Smooth muscle cell (in vitro differentiated cells): ENCODE measurements around the gene C1RL. TPM values are rescaled to one million over a fixed set of nuclear protein-coding genes. Genes with fewer than 3 reads are reported as not detected.

Source experiments
- DNase-seq: peaks from one replicate; lab custom pipeline; 2025; ENCODE audit not compliant: unreplicated experiment; lab: John Stamatoyannopoulos, UW
- H2AFZ ChIP-seq: fragments of 200-600 bp; sonication (generic); 2 replicates; pipeline ENCODE4 v1.6.0; 2016; ENCODE audit warnings: antibody characterized with exemption, low read depth, mild to moderate bottlenecking
- H3F3A ChIP-seq: fragments of 200-600 bp; sonication (generic); 2 replicates; pipeline ENCODE4 v1.6.0; 2017; ENCODE audit warnings: antibody characterized with exemption, low read depth
- H3K27ac ChIP-seq: fragments of 200-600 bp; sonication (generic); 2 replicates; pipeline ENCODE4 v1.5.1; 2016; ENCODE audit warnings: low read depth, mild to moderate bottlenecking
- H3K27me3 ChIP-seq: fragments of 200-600 bp; sonication (generic); 2 replicates; pipeline ENCODE4 v1.6.1; 2016; ENCODE audit warnings: low read depth, mild to moderate bottlenecking
- H3K36me3 ChIP-seq: fragments of 200-600 bp; sonication (generic); 2 replicates; pipeline ENCODE4 v1.5.1; 2016; ENCODE audit warnings: low read depth
- H3K4me1 ChIP-seq: fragments of 200-600 bp; sonication (generic); 2 replicates; pipeline ENCODE4 v1.5.1; 2016; ENCODE audit warnings: low read depth
- H3K4me2 ChIP-seq: fragments of 200-600 bp; sonication (generic); 2 replicates; pipeline ENCODE4 v1.6.0; 2016; ENCODE audit warnings: mild to moderate bottlenecking
- H3K4me3 ChIP-seq: fragments of 200-600 bp; sonication (generic); 2 replicates; pipeline ENCODE4 v1.5.1; 2016; ENCODE audit warnings: mild to moderate bottlenecking
- H3K79me2 ChIP-seq: fragments of 200-600 bp; sonication (generic); 2 replicates; pipeline ENCODE4 v1.6.0; 2016; ENCODE audit warnings: low read depth, mild to moderate bottlenecking
- H3K9ac ChIP-seq: fragments of 200-600 bp; sonication (generic); 2 replicates; pipeline ENCODE4 v1.6.0; 2016; ENCODE audit warnings: low read depth
- H3K9me3 ChIP-seq: fragments of 200-600 bp; sonication (generic); replicated peaks from 2 replicates; pipeline ENCODE4 v1.5.1; 2016; ENCODE audit warnings: low read depth
- H4K20me1 ChIP-seq: fragments of 200-600 bp; sonication (generic); 2 replicates; pipeline ENCODE4 v1.6.0; 2016; ENCODE audit warnings: low read depth
- WGBS: methylation state at CpG from one replicate; pipeline ENCODE4 v1.1.7; 2016; ENCODE audit warnings: low lambda C conversion rate; 5-methylcytosine and 5-hydroxymethylcytosine counted together
- polyA plus RNA-seq: library from polyadenylated mRNA; unstranded; fragments of >200 nt; fragmentation: Nextera tagmentation; extraction: Ambion mirVana; gene quantifications from 2 replicates; pipeline ENCODE4 v1.2.1, GENCODE V29; 2016
- total RNA-seq: library from RNA; depleted of rRNA; stranded (reverse); fragments of >200 nt; gene quantifications from 2 replicates; pipeline ENCODE4 v1.2.3, GENCODE V29; 2014
- TF ChIP-seq, protein P1 (sequence below): fragments of 200-600 bp; sonication (generic); IDR thresholded peaks from 2 replicates; pipeline ENCODE4 v1.5.1; 2017; ENCODE audit warnings: borderline replicate concordance, mild to moderate bottlenecking, antibody characterized with exemption; ENCODE audit not compliant: insufficient read depth, poor library complexity, severe bottlenecking

The C1RL gene
- total and polyA plus RNA-seq, 2 experiments from 2014 or later: 8.7 to 21.1 TPM

DNA sequence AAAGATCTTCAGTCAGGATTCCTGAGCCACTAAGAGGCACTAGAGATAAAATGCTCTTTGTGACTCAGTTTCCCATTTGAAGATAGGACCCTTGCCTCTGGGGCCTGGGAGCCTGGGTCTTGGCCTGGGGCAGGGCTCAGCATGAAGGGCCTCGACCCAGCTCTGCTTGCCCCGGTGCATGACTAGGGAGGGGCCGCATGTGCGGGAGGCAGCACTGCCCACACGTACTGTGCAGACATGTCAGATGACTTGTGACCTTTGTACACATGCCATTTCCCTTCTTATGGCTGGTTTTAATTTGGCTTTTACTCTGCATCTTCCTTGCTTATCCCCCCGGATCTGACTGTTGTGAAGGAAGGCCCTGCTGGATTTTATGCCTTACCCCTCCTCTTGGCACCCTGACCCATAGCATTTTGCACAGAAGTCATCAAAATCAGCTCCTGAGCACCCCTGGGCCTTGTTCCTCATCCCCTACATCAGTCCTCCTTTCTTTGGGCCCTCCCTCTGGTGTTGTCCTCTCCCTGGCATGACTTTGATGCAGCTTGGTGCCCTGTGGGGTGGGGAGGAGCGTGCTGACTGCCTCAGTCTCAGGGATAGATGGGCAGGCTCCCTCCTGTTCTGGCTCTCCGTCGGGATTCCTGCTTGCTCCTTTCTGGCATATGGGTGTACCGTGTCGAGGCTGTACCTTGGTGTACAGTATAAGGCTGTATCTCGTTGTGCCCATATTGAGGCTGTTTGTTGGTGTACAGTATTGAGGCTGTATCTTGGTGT lies 25.6 kb upstream of the C1RL start:
- peaks cover 3% of the 10 kb centered on the region for H3K4me1 ChIP-seq
- TF ChIP-seq, protein P1, sequence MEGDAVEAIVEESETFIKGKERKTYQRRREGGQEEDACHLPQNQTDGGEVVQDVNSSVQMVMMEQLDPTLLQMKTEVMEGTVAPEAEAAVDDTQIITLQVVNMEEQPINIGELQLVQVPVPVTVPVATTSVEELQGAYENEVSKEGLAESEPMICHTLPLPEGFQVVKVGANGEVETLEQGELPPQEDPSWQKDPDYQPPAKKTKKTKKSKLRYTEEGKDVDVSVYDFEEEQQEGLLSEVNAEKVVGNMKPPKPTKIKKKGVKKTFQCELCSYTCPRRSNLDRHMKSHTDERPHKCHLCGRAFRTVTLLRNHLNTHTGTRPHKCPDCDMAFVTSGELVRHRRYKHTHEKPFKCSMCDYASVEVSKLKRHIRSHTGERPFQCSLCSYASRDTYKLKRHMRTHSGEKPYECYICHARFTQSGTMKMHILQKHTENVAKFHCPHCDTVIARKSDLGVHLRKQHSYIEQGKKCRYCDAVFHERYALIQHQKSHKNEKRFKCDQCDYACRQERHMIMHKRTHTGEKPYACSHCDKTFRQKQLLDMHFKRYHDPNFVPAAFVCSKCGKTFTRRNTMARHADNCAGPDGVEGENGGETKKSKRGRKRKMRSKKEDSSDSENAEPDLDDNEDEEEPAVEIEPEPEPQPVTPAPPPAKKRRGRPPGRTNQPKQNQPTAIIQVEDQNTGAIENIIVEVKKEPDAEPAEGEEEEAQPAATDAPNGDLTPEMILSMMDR: no peak
- no peaks in the 10 kb centered on the region for H3K79me2 ChIP-seq
- no peak overlapping the region for H3K4me2 ChIP-seq
- H3K9ac ChIP-seq: no peak overlapping the region
- no peaks in the 10 kb centered on the region for H3K27me3 ChIP-seq
- no peak overlapping the region for H2AFZ ChIP-seq
- H3F3A ChIP-seq: no peaks in the 10 kb centered on the region
- 93% methylated on average over 12 of the region's 12 CpGs for WGBS
- H3K9me3 ChIP-seq: no peaks in the 10 kb centered on the region
- peaks cover 11% of the 10 kb centered on the region for H4K20me1 ChIP-seq
- H3K27ac ChIP-seq: no peak overlapping the region
- no peak for DNase-seq
- H3K36me3 ChIP-seq: no peaks in the 10 kb centered on the region
- H3K4me3 ChIP-seq: no peak overlapping the region

GRCh38 chr12:7131502-7131866 lies 22.5 kb upstream of the C1RL start:
- DNase-seq: no peak
- no peak overlapping the region for H2AFZ ChIP-seq
- no peak overlapping the region for H3K27ac ChIP-seq
- peaks cover 3% of the 10 kb centered on the region for H3K27me3 ChIP-seq
- WGBS: 35% methylated on average over 4 of the region's 7 CpGs
- peaks cover 11% of the 10 kb centered on the region for H4K20me1 ChIP-seq
- no peaks in the 10 kb centered on the region for H3K36me3 ChIP-seq
- H3K4me2 ChIP-seq: peak overlapping the region; percentile 97
- no peaks in the 10 kb centered on the region for H3K9me3 ChIP-seq
- H3K79me2 ChIP-seq: no peaks in the 10 kb centered on the region
- H3K9ac ChIP-seq: no peak overlapping the region
- TF ChIP-seq, protein P1: no peak
- peaks cover 5% of the 10 kb centered on the region for H3K4me1 ChIP-seq
- H3K4me3 ChIP-seq: peak overlapping the region; percentile 66
- H3F3A ChIP-seq: no peaks in the 10 kb centered on the region

DNA sequence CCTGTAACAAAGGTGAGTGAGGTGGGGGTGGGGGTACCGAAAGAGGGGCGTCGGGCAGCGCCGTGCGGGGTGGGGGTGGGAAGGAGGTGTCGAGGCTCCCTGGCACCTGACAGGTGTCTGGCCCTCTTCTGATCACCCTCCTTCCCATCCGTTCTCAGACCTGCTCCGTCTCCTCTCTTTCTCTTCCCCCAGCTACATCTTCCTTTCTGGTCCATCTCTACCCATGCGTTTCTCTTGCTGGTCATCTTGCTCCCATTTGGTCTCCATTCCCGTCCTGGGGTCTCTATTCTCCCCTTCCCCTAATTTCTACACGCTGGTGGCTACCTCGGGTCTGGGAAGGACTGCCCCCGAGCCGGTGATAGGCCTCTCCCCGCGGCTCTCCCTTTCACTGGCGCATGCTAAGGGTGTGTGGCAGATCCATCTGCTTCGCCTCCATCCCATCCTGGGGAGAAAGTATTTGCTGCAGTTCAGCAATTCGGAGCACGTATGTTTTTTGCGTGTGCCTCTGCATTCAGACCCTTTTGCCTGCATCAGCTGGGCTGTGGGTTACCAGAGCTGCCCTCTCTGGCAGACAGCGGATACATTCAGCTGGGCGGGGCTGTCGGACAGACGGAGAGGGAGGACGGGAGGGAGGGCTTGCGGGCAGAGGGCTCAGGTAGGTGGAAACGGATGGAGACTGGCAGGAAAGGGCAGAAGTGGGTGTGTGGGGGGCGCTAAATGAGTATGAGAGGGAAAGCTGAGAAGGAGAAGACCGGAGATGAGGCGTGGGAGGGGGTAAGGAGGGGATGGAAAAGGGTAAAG lies 21.9 kb upstream of the C1RL start:
- H4K20me1 ChIP-seq: peaks cover 11% of the 10 kb centered on the region
- peak overlapping the region; percentile 97 for H3K4me2 ChIP-seq
- peaks cover 5% of the 10 kb centered on the region for H3K4me1 ChIP-seq
- WGBS: 2% methylated on average over 26 of the region's 32 CpGs
- no peaks in the 10 kb centered on the region for H3K9me3 ChIP-seq
- peaks cover 3% of the 10 kb centered on the region for H3K27me3 ChIP-seq
- H3K36me3 ChIP-seq: no peaks in the 10 kb centered on the region
- peak overlapping the region; percentile 66 for H3K4me3 ChIP-seq
- TF ChIP-seq, protein P1: no peak
- DNase-seq: no peak
- H3K79me2 ChIP-seq: no peaks in the 10 kb centered on the region
- H2AFZ ChIP-seq: peak overlapping the region; percentile 86
- H3F3A ChIP-seq: no peaks in the 10 kb centered on the region
- no peak overlapping the region for H3K27ac ChIP-seq
- H3K9ac ChIP-seq: peak overlapping the region; percentile 62
